Activated naive CD8-positive, alpha-beta T cell treated with anti-CD3 and anti-CD28 coated beads, Interleukin-2, amount 10 ng/mL, durations not matched to agents 7 days and 5 days (primary cell): ENCODE data around the gene MEIS3. TPM values are rescaled to one million over a fixed set of nuclear protein-coding genes. Genes with fewer than 3 reads are reported as not detected.
"Not testable (repeated sequence)": the region's sequence is repeated elsewhere in the genome, so short reads cannot be mapped to it uniquely, and the experiment has no call there.

Experiments
- ATAC-seq: fragments of 150-1000 bp; cut with Tn5 transposase; one replicate; pipeline ENCODE4 v1.10.0; 2021; ENCODE audit warnings: low read depth, moderate library complexity
- POLR2A ChIA-PET: fragments of 350-600 bp; sonication (Branson Sonifier 250); formaldehyde crosslinking; loops from one replicate; lab custom pipeline; 2021; ENCODE audit warnings: antibody characterized with exemption; lab: Charles Lee
- DNase-seq: peaks from one replicate; pipeline ENCODE4 v3.0.0; 2021
- H3K27ac Mint-ChIP-seq: one replicate; pipeline ENCODE4 v1.8.0; 2022; ENCODE audit warnings: mild to moderate bottlenecking, mixed read lengths
- H3K27me3 Mint-ChIP-seq: one replicate; pipeline ENCODE4 v1.8.0; 2022; ENCODE audit warnings: mild to moderate bottlenecking, moderate library complexity, mixed read lengths
- H3K36me3 Mint-ChIP-seq: one replicate; pipeline ENCODE4 v1.8.0; 2021; ENCODE audit warnings: mild to moderate bottlenecking, mixed read lengths
- H3K4me1 Mint-ChIP-seq: one replicate; pipeline ENCODE4 v1.8.0; 2021; ENCODE audit warnings: mixed read lengths
- H3K4me3 Mint-ChIP-seq: one replicate; pipeline ENCODE4 v1.8.0; 2022; ENCODE audit warnings: mild to moderate bottlenecking, moderate library complexity, mixed read lengths
- H3K9me3 Mint-ChIP-seq: one replicate; pipeline ENCODE4 v1.8.0; 2021; ENCODE audit warnings: mixed read lengths
- total RNA-seq, 2 experiments: library from RNA; stranded (reverse); gene quantifications; one replicate each; pipeline ENCODE4 v1.2.3, GENCODE V29; 2021

The MEIS3 gene
- total RNA-seq, 2 experiments from 2014 or later: 0.68 TPM; not detected in 1

GRCh38 chr19:47405854-47406417 is 13.4 kb downstream of the MEIS3 start:
- no peak for DNase-seq
- Mint-ChIP-seq H3K4me3 (no peak overlapping the region), H3K27me3 (peaks cover 24% of the 10 kb centered on the region), H3K36me3 (no peaks in the 10 kb centered on the region), H3K27ac (no peak overlapping the region), H3K4me1 (peaks cover 1% of the 10 kb centered on the region), H3K9me3 (no peaks in the 10 kb centered on the region)
- ATAC-seq: no peak
- POLR2A ChIA-PET: no interaction called here

DNA sequence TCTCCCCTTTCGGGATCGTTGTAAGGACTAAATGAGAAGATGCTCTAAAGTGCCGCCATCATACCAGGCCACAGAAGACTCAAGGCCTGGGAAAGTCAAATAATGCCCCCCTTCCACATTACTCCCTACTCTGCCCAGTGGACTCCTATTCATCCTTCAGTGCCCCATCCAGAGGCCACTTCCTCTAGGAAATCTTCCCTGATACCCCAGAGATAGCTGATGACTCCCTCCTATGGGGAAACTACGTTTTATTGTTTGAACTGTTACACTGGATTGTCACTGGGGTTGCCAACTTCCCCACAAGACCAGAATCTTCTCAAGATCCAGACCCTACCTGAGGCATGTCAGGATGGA is 14.2 kb downstream of the MEIS3 start:
- Mint-ChIP-seq H3K4me1 (peaks cover 1% of the 10 kb centered on the region), H3K9me3 (no peaks in the 10 kb centered on the region), H3K27ac (no peak overlapping the region), H3K4me3 (no peak overlapping the region), H3K36me3 (no peaks in the 10 kb centered on the region), H3K27me3 (peaks cover 24% of the 10 kb centered on the region)
- no peak for DNase-seq
- POLR2A ChIA-PET: no interaction called here
- ATAC-seq: no peak

- DNase-seq: no peak
- Mint-ChIP-seq H3K4me3 (no peak overlapping the region), H3K27ac (no peak overlapping the region), H3K36me3 (no peaks in the 10 kb centered on the region), H3K9me3 (no peaks in the 10 kb centered on the region), H3K4me1 (peaks cover 1% of the 10 kb centered on the region), H3K27me3 (peaks cover 24% of the 10 kb centered on the region)
- ATAC-seq: no peak
- POLR2A ChIA-PET: no interaction called here
Measured at GRCh38 chr19:47404334-47405196, 14.8 kb downstream of the MEIS3 start.

- peaks cover 1% of the 10 kb centered on the region for H3K4me1 Mint-ChIP-seq
- POLR2A ChIA-PET: no interaction called here
- no peak for ATAC-seq
- H3K36me3 Mint-ChIP-seq: no peaks in the 10 kb centered on the region
- no peaks in the 10 kb centered on the region for H3K9me3 Mint-ChIP-seq
- H3K27me3 Mint-ChIP-seq: peaks cover 13% of the 10 kb centered on the region
- H3K4me3 Mint-ChIP-seq: no peak overlapping the region
- no peak overlapping the region for H3K27ac Mint-ChIP-seq
- DNase-seq: no peak
Measured at GRCh38 chr19:47402504-47402903, 16.8 kb downstream of the MEIS3 start.

DNA sequence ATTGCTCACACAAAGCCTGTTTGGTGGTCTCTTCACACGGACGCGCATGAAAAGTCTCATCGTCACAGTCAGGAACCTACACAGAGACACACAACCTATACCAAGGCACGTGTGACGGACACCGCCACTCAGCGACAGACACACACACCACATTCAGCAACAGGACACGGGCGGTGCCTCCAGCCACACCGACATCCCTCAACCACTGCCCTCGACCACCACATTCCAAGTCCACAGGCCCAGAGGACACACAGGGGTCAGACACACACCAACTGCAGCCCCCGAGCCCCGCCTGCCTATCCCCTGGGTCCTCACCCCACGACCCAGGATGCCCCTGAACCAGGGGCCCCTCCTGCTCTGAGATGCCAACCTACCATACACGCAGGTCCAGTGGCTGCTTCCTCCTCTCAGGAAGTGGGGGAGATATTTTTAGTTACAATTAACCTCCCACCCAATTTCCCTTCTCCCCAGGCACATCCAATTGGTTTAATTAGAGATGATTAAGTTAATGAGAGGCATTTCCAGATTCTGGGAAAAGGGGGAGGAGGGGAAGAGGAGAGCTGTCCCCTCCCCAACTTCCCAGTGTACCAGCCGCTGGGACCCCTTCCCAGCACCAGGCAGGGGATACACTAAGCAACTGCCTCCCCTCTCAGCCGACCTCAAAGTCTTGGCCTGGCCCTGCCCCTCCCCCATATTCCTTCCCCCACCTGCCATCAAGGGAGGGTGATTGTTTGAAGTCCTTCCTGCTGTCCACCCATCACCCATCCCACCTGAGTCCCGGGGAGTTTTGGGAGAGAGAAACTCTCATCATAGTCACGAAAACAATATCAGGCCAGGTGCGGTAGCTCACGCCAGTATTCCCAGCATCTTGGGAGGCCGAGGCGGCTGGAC is 20.4 kb downstream of the MEIS3 start:
- Mint-ChIP-seq H3K27ac (no peak overlapping the region), H3K36me3 (no peaks in the 10 kb centered on the region), H3K9me3 (no peaks in the 10 kb centered on the region), H3K4me3 (no peak overlapping the region), H3K4me1 (no peaks in the 10 kb centered on the region), H3K27me3 (peaks cover 8% of the 10 kb centered on the region)
- DNase-seq: no peak
- POLR2A ChIA-PET: no interaction called here
- ATAC-seq: no peak

DNA sequence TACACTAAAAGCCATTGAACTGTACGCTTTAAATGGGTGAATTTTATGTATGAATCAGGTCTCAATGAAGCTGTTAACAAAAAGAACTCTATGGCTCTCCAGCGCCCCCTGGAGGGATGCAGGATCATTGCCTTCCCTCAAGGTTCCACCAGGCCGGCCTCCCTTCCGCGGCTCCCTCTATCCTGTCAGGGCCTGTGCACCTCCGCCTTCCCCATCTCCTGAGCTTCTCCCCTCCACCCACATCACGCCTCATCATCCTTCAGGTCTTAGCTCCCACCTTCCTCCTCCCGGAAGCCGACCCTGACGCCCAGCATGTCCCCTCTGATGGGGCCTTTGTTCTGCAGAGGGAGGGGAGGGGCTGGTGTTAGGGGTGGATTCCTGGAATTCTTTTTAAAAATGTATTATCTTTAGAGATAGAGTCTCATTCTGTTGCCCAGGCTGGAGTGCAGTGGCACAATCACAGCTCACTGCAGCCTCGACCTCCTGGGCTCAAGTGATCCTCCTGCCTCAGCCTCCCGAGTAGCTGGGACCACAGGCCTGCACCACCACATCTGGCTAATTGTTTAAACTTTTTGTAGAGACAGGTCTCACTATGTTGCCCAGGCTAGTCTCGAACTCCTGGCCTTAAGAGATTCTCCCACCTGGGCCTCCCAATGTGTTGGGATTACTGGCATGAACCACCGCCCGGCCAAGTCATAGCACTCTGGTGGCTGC is 27.7 kb downstream of the MEIS3 start:
- H3K4me3 Mint-ChIP-seq: no peak overlapping the region
- POLR2A ChIA-PET: interaction anchor here (0.6 to 1.0 kb wide), 2 partner anchors 113 to 209 kb away, joined by 3 to 5 read pairs; no protein-coding TSS in a partner anchor
- H3K27me3 Mint-ChIP-seq: peaks cover 18% of the 10 kb centered on the region
- no peaks in the 10 kb centered on the region for H3K9me3 Mint-ChIP-seq
- DNase-seq (peak; percentile 85), ATAC-seq (peak; percentile 79)
- H3K4me1 Mint-ChIP-seq: peaks cover 2% of the 10 kb centered on the region
- no peak overlapping the region for H3K27ac Mint-ChIP-seq
- no peaks in the 10 kb centered on the region for H3K36me3 Mint-ChIP-seq

DNA sequence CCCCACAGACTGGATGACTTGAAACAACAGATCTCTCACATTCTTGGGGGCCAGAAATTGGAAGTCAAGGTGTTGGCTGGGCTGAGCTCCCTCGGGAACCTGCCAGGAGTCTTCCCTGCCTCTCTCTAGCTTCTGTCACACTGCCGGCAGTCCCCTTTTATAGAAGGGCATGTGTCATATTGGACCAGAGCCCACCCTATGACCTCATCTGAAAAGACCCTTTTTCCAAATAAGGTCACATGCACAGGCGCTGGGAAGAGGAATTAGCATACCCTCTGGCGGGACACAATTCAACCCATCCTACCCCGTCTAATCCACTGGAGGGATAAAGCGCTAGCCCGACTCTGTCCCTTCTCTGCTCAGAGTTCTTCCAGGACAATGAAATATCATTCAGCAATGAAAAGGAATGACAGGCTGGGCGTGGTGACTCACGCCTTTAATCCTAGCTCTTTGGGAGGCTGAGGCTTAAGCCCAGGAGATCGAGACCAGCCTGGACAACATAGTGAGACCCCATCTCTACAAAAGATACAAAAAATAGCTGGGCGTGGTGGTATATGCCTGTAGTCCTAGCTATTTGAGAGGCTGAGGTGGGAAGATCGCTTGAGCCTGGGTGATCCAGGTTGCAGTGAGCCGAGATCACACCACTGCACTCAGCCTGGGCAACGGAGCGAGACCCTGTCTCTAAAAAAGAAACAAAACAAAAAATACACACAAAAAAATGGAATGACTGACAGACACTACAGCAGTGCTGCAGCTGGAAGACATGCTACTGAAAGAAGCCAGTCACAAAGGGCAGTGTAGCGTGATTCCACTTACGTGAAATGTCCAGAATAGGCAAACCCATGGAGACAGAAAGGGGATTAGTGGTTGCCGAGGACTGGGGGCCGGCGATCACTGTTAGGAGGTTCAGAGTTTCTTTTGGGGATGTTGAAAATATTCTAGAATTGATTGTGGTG is 28.5 kb downstream of the MEIS3 start:
- Mint-ChIP-seq H3K27me3 (peaks cover 18% of the 10 kb centered on the region), H3K36me3 (no peaks in the 10 kb centered on the region), H3K27ac (no peak overlapping the region), H3K9me3 (no peaks in the 10 kb centered on the region), H3K4me1 (peaks cover 2% of the 10 kb centered on the region), H3K4me3 (no peak overlapping the region)
- no peak for DNase-seq
- POLR2A ChIA-PET: interaction anchor here (1.0 kb wide), 1 partner anchor 209 kb away, joined by 3 read pairs; no protein-coding TSS in a partner anchor
- no peak for ATAC-seq

DNA sequence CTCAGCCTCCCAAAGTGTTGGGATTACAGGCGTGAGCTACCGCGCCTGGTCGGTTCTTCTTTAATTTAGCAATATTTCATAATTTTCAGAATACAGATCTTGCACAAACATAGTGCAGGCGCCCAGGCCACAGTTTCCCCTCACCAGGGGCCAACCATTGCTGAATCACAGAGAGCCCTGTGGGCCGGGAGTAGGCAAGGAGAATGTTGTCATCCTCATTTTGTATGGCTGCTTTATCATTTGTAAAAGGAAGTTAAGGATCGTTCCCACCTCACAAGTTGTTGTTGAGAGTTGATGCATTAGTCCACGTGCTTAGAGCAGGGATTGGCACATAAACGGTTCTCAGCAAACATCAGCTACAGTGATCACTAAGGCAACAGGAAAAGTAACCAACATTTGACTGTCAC is 30.2 kb downstream of the MEIS3 start:
- POLR2A ChIA-PET: no interaction called here

GRCh38 chr19:47388721-47389120 is 30.6 kb downstream of the MEIS3 start:
- peaks cover 13% of the 10 kb centered on the region for H3K27me3 Mint-ChIP-seq

More for the DNA sequence above, 30.2 kb downstream of the MEIS3 start:
- no peak overlapping the region for H3K27ac Mint-ChIP-seq
- ATAC-seq: no peak
- no peak for DNase-seq
- H3K9me3 Mint-ChIP-seq: no peaks in the 10 kb centered on the region
- no peaks in the 10 kb centered on the region for H3K36me3 Mint-ChIP-seq
- H3K4me3 Mint-ChIP-seq: no peak overlapping the region
- H3K4me1 Mint-ChIP-seq: peaks cover 2% of the 10 kb centered on the region
- peaks cover 14% of the 10 kb centered on the region for H3K27me3 Mint-ChIP-seq

DNA sequence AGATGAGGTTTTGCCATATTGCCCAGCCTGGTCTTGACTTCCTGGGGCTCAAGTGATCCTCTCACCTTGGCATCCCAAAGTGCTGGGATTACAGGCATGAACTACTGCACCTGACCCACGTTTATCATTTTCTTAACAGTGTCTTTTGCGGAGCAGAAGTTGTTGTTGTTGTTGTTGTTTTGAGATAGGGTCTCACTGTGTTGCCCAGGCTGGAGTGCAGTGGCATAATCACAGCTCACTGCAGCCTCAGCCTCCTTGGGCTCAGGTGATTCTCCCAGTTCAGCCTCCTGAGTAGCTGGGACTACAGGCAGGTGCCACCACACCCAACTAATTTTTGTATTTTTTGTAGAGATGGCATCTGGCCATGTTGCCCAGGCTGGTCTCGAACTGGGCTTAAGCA is 31.7 kb downstream of the MEIS3 start:
- DNase-seq, H3K27ac Mint-ChIP-seq, ATAC-seq, POLR2A ChIA-PET, H3K36me3 Mint-ChIP-seq, H3K4me1 Mint-ChIP-seq, H3K4me3 Mint-ChIP-seq, H3K27me3 Mint-ChIP-seq, H3K9me3 Mint-ChIP-seq: not testable (repeated sequence)

More at GRCh38 chr19:47388721-47389120, 30.6 kb downstream of the MEIS3 start:
- H3K9me3 Mint-ChIP-seq, ATAC-seq, POLR2A ChIA-PET, H3K27ac Mint-ChIP-seq, H3K4me1 Mint-ChIP-seq, H3K4me3 Mint-ChIP-seq, H3K36me3 Mint-ChIP-seq, DNase-seq: not testable (repeated sequence)

DNA sequence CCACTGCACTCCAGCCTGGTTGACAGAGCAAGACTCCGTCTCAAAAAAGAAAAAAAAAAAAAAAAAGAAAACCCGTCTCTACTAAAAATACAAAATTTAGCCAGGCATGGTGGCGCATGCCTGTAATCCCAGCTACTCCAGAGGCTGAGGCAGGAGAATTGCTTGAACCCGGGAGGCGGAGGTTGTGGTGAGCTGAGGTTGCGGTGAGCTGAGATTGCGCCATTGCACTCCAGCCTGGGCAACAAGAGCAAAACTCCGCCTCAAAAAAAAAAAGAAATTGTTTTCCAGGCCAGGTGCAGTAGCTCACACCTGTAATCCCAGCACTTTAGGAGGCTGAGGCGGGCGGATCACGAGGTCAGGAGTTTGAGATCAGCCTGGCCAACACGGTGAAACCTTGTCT is 32.7 kb downstream of the MEIS3 start:
- POLR2A ChIA-PET: interaction anchor here (0.7 kb wide), 1 partner anchor 13 kb away, joined by 4 read pairs; no protein-coding TSS in a partner anchor

GRCh38 chr19:47384533-47384932 is 34.8 kb downstream of the MEIS3 start:
- DNase-seq, H3K4me3 Mint-ChIP-seq, H3K27me3 Mint-ChIP-seq, POLR2A ChIA-PET, ATAC-seq, H3K36me3 Mint-ChIP-seq, H3K9me3 Mint-ChIP-seq, H3K27ac Mint-ChIP-seq: not testable (repeated sequence)
- peaks cover 16% of the 10 kb centered on the region for H3K4me1 Mint-ChIP-seq

More for the DNA sequence above, 32.7 kb downstream of the MEIS3 start:
- H3K9me3 Mint-ChIP-seq, H3K27ac Mint-ChIP-seq, ATAC-seq, H3K36me3 Mint-ChIP-seq, DNase-seq, H3K27me3 Mint-ChIP-seq, H3K4me3 Mint-ChIP-seq: not testable (repeated sequence)
- H3K4me1 Mint-ChIP-seq: peaks cover 13% of the 10 kb centered on the region
